ENCODE data around the gene GALNT8.

GALNT8 gene

DNA sequence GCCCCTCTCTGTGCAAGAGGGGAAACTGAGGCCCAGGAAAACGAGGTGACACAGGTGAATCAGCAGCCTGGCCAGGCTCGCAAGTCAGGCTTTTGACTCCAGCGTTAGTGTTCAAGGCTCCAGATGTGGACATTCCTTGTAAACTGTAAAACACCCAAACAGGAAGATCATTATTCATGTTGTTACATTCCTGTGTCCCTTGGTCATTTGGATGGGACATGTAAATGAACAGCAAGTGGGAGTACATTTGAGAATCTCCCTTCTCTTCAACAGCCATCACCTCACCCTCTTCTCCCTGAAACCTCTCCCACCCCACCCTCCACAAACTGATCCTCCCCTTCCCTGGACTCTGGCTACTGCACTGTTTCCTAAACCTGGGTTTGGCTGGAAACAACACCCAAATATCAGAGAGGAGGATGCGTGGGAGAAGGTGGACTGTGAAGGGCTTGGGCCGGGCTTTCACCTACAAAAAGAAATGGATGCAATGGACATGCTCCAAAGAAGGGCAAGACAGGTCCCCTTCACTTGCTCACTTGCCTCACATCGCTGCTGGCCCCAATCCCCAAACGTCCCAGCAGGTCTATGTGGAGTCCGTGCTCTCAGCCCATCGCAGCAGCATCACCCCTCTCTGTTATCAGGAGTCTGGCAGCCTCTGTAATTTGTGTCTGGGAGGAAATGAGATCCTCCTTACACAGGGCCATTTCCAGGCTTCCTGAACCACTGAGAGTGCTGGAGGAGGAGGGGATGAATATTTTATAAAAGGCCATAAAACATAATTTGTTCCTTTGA is 76.7 kb downstream of the GALNT8 start:
- no peak for DNase-seq (ENCODE audit: low spot score)

DNA sequence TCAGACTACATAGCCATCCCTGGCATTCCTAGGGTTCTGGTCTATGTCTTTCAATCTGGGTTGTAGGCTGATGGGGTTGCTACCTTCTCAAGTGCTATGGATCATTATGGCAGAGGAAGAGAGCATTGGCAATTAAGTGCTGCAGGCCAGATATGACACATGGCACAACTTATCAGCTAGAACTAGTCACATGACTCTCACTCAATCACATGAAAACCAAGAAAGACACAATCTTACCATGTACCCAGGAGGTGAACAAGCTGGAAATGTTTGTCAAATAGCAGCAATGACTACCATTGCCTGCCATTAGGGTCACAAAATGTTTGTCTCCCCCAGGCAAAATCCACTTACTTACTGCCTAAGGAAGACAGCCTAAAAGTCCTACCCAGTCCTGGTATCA is 80.4 kb downstream of the GALNT8 start:
- no peak for DNase-seq (ENCODE audit: low spot score)

DNA sequence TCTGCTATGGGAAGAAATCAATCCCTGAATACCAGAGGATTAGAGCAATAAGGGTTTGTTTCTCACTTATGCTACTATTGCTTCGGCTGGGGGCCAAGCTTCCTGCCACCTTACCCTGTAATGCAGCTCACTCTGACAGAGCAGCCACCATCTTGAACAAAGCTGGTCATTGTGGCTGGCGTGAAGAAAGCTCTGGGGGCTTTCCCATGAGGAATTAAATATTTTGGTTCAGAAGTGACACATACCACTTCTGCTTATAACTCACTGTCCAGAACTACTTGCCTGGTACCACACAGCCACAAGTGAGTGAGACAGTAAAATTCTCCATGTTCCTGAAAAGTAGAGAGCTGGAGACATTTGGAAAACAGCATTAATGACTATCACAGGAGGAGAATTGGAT is 82.6 kb downstream of the GALNT8 start:
- DNase-seq (ENCODE audit: low spot score) = no peak

DNA sequence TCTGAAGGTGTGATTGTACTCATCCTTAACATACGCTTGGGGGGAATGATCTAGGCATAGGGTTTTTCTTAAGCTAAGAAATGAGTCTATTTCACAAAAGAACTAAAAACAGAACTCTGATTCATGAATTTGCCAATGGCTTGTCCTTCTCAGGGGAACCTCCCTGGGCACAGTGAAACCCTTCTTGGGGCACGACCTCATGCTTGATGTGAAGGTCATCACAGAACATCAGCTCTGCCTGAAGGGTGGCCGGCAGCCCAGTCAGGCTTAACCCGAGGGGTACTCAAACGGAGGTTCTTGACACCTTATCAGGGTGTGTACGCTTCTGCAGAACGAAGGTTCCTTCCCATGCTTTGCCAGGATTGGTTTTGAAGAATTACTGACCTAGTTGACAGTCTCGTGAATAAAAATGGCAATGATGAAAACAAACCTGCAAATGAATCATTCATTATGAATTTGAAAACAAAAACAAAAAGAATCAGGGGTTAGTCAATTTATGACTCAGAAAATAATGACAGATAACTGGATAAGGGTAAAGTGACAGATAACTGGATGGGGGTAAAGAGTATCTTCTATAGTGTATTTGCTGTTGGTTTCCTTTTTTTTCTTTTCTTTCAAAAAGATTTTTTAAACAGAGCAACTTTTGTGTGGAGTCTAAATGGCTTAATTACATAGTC is 86.4 kb downstream of the GALNT8 start:
- DNase-seq (ENCODE audit: low spot score) = no peak

DNA sequence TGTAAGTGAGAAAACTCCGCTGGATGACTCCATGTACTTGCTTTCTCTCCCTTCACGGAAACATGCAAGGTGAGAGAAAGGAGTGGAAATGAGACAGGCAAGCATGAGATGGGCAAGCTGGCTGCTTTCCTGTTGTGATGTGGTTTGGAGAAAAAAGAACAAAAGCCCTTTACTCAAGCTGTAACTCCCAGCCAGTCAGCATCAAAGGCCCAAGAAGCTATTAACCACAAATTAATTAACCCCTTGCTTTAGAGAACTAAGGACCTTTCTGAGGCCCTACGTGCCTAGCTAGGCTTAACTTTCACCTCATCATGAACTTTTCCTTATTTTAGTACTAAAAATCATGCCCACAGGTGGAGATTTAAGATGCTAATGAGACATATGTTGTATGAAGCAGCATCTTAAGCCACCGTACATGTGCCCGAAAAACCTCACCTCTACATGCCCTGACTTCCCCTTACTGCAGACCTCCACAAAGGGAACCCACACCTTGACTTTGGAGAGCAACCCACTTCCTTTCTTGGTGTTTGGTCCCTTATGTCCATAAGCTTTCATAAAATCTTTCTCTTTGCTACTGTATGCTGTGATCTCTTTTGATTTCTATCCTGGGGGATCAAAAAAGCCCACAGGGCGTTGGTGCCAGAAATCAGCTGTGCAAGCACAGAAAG is 87.0 kb downstream of the GALNT8 start:
- DNase-seq (ENCODE audit: low spot score) = no peak

DNA sequence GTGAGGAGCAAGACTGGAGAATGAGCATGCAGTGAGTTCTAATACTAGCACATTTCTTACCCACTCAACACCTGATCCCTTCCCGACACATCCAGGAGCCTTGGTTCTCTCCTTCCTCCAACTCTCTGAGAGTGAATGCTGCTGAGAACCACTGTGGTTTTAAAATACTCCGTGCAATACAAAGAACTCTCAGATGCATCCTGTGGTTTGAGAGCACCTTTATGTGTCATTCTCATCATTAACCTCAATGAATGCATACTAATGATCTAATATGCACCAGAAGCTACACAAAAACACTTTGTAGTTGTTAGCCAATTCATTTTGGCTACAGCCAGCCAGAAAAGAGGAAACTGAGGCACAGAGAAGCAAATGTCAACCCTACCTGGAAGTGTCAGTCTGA is 87.6 kb downstream of the GALNT8 start:
- no peak for DNase-seq (ENCODE audit: low spot score)

DNA sequence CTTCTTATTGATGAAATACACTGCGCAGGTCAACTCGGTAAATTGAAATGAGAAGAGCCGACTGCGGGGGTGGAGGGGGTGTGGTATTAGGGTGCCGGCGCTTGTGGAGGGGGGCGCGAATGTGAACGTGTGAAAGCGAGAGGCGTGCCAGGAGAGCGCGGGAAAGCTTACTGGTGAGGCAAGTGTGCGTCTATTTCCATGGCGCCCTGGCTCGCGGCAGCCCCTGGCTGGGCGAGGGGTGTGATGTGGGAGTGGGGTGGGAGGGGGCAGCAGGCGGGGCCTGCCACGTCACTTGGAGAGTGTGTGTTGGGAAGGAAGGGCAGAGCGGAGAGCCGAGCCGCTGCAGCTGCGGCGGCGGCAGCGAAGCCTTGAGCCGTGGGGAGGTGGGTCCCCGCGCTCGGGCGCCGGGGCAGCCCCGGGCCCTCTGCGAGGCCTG is 88.8 kb downstream of the GALNT8 start:
- DNase-seq (ENCODE audit: low spot score) = no peak

DNA sequence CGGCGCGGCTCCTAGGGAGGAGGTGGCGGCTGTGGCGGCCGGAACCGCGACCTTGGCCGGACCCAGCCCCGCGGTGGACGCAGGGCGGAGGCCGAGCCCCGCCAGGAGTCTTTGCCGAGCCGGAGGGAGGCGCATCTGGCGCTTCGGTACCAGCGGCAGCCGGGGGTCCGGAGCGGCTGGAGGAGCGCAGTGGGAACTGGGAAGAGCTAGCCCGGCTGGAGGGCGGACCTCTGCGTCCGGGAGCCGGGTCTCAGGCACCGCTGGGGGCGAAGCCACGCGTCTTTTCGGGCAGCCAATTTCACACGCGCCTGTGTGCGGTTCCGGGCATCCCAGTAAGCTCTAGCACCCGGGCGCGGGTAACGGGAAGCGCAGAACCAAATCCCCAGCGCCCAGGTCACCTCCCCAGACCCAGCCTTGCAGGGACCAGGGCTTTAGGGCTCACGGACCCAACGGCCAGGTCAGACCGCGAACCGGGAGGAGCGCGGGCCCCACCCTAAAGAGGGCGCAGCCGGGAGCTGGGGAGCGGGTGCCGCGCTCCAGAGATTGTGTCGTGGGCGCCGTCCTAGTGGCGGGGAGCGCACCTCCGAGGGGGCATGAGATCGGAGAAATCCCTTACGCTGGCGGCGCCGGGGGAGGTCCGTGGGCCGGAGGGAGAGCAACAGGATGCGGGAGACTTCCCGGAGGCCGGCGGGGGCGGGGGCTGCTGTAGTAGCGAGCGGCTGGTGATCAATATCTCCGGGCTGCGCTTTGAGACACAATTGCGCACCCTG is 89.4 kb downstream of the GALNT8 start:
- no peak for DNase-seq (ENCODE audit: low spot score)

DNA sequence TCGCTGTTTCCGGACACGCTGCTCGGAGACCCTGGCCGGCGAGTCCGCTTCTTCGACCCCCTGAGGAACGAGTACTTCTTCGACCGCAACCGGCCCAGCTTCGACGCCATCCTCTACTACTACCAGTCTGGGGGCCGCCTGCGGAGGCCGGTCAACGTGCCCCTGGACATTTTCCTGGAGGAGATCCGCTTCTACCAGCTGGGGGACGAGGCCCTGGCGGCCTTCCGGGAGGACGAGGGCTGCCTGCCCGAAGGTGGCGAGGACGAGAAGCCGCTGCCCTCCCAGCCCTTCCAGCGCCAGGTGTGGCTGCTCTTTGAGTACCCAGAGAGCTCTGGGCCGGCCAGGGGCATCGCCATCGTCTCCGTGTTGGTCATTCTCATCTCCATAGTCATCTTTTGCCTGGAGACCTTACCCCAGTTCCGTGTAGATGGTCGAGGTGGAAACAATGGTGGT is 90.0 kb downstream of the GALNT8 start:
- no peak for DNase-seq (ENCODE audit: low spot score)

DNA sequence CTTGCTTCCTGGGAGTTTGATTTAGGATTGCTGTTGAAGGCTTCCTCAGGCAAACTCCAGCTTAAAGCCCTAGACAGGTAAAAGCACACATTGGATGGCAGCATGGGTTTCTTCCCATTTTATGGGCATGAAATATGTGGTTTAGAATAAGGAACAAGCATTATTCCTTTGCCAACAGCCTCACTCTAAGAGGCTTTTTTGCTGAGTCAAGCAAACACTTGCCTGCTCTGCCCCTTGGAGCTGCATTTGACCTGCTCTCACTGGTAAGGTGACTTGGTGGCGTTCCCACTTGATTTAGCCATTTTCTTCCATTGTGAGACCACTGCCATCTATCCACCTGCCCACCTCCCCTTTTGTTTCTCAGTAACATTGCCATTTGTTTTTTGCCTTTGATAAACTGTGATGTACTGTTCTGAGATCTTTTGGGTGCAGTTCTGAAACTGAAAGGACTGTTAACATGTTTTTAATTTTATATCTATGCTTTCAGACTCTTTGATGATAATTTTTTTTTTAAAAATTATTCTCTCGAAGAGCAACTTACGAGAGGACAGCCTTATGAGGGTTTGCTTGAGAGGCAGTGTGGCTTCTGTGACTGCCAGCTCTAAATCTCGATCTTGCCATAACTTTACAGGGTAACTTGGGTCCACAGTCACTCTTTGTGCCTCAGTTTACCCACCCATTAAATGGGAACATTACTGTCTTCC is 92.6 kb downstream of the GALNT8 start:
- no peak for DNase-seq (ENCODE audit: low spot score)

DNA sequence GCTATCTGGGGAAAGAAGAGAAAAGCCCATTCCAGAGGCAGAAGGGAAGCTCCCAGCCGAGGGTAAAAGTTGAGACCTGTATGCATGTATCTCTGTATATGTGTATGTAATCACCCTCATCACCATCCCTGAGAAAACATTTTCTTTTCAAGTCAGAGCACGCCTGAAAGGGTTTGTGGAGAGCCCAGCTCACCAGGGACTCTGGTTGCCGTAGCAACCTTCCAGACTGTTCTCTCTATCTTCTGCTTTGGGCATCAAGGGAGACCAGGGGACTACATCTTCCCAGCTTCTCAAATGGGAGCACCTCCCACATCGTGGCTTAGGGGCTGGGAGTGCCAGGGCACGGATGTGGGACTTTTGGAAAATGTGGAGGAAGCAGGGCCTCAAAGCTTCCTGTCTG is 93.5 kb downstream of the GALNT8 start:
- DNase-seq (ENCODE audit: low spot score) = no peak

DNA sequence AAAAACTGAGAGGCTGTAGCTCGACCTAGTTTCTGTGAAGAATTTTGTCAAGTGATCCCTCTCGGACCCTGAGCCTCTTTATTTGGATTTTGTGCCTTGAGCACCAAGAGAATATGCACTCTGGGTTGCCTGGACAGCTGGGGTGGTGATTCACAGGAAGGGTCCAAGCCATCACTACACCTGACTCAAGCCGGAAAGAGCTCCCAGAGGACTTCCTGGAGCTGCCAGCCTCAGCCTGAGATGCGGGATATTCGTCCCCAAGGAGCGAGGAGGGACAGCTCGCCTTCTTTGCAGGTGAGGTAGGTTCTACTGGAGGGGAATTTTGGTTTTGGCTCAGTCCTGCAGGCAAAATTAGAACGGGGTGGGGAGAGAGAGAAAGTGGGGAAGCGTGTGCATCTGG is 94.3 kb downstream of the GALNT8 start:
- no peak for DNase-seq (ENCODE audit: low spot score)

DNA sequence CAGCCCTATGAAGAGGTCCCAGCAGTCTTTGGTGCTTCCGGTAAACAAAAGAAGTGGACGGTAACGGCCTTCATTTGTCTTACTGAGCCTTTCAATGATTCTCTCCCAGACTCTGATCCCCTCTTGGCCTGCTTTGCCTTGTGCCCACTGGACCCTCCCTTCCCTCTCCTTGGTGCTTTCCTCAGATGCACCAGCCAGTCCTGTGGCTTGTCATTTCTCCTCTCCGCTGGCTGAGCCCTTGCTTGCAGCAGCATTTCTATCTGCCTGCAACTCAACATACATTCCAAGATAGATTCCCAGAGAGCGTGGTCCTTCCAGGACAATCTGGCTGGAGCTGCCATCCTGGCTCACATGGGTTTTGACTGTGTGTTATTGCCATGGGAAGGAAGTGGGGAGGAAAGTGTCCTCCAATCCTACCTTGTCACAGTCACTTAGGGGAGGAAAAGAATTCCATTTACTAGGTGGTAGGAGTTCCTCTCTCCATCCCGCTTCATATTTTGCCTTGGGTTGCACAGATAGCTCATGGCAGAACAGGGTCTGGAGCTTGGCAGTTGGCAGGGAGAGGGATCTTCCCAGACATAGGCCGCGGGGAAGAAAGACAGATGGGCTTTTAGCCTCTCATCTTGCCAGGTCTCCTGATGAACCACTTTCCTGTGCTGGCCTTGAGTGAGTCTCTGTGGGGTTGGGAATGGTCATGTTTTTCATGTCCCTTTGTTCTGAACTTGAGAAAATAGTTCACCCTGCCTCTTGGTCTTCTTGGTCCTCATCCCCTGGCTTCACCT is 96.7 kb downstream of the GALNT8 start:
- DNase-seq (ENCODE audit: low spot score) = no peak

DNA sequence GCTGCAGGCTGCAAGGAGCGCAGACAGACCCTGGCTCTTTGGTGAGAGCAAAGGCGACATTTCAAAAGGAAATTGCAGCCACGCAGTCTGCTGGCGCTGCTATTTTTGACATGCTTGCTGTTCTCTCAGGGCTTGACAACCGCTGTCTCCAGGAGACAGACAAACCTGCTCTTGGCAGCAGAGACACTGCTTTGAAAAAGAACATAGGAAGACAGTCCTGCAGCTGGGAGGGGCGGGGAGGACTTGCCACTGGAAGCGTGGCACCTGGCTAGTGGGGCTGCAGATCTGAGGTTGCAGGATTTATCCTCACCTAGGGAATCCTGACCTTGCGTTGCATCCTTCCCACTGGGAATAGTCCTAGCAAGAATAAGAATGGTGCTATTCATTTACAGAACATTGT is 97.7 kb downstream of the GALNT8 start:
- DNase-seq (ENCODE audit: low spot score) = no peak

DNA sequence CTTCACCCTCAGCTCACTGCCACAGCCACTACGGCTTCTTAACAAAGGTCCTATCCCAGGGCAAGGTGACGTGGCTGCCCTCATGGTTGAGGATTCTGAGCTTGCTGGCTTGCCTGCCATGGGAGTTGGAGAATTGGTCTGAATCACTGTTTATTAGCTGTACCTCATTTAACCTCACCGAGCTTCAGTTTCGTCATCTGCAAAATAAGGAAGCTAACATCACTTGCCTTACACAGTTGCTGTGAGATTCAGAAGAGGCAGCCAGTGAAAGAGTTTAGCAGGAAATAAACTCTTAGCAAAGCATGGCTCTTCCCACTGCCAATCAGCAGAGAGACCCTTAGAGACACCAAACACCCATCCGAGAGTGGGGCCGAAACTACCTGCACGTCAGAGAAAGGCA is 99.5 kb downstream of the GALNT8 start:
- DNase-seq (ENCODE audit: low spot score) = peak; percentile 8

DNA sequence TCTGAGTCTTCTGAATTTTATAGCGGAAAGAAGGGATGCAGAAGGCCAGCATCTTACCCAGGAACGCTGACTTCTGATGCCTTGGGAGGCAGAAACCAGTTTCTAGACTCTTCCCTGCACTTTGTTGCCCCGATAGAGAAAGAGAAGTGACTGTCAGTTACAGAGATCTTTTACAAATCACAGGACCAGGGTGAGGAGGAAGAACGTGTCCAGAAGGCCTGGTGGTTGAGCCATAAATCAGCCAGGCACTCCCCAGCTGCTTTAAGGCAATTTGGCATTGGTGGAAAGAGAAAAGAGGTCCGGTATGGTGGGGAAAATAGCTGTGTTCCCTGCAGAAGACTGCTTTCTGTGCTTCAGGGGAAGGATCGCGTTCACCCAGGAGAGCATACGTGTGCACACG is 100.8 kb downstream of the GALNT8 start:
- no peak for DNase-seq (ENCODE audit: low spot score)

Measured in RKO (cell line).